Measurements from ENCODE around the gene HPRT1. TPM values are rescaled to one million over a fixed set of nuclear protein-coding genes. Genes with fewer than 3 reads are reported as not detected.

HPRT1 gene
- total RNA-seq, 1 experiment from 2014 or later: 49.1 TPM

GRCh38 chrX:134513091-134513490 lies 53.1 kb downstream of the HPRT1 start:
- intact Hi-C loops (cut with micrococcal nuclease): no loop called here
- BruUV-seq (replicated peaks): no TSS peak
- no peaks in the 10 kb centered on the region for H3K9me3 Mint-ChIP-seq (ENCODE audit: unreplicated experiment)
- no peaks in the 10 kb centered on the region for H3K36me3 Mint-ChIP-seq (ENCODE audit: insufficient read depth, unreplicated experiment)
- ChIA-PET CTCF (interaction anchor here (0.6 to 2.0 kb wide), 2 partner anchors 270 to 931 kb away, joined by 3 to 9 read pairs; no protein-coding TSS in a partner anchor), POLR2A (interaction anchor here (0.9 kb wide), 1 partner anchor 269 kb away, joined by 3 read pairs; no protein-coding TSS in a partner anchor)
- H3K4me3 Mint-ChIP-seq (ENCODE audit: unreplicated experiment): no peak overlapping the region
- no peak for DNase-seq (ENCODE audit: unreplicated experiment)
- H3K4me1 Mint-ChIP-seq (ENCODE audit: insufficient read depth, unreplicated experiment): peaks cover 17% of the 10 kb centered on the region
- TF ChIP-seq CTCF (IDR thresholded peaks at IDR 0.05; ENCODE audit: unreplicated experiment): no peak
- peak overlapping the region; percentile 84 for H3K27ac Mint-ChIP-seq (ENCODE audit: low read depth, unreplicated experiment)
- peaks cover 11% of the 10 kb centered on the region for H3K27me3 Mint-ChIP-seq (ENCODE audit: insufficient read depth, unreplicated experiment)

DNA sequence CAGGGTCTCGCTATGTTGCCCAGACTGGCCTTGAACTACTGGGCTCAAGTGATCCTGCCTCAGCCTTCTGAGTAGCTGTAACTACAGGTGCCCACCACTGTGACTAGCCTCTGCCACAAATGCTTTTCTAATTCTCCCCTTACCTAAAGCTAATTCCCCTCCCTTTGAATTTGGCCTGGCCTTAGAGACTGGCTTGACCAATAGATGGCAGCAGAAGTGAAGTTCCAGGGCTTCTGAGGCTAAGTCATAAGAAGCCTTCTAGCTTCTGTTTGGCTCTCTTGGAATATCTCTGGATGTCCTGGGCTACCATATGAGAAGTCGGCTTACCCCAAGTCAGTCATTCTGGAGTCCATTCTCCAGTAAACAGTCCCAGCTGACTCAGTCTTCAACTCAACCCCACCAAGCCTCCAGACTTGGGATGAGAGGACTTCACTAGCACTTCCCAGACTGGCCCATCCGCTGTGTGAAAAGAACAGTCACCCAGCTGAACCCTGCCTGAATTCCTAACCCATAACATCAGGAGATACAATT lies 61.0 kb downstream of the HPRT1 start:
- ChIA-PET POLR2A (interaction anchor here (0.9 to 1.1 kb wide), 2 partner anchors 9 to 262 kb away, joined by 5 read pairs; no protein-coding TSS in a partner anchor), CTCF (interaction anchor here (0.5 to 5.6 kb wide), 28 partner anchors 9 to 448 kb away, joined by 3 to 141 read pairs (median 4); no protein-coding TSS in a partner anchor)
- intact Hi-C loops (cut with micrococcal nuclease): loop anchor here (1.0 to 5.0 kb wide), 4 partner anchors 81 to 261 kb away; no protein-coding TSS in a partner anchor
- Mint-ChIP-seq H3K36me3 (ENCODE audit: insufficient read depth, unreplicated experiment) (no peaks in the 10 kb centered on the region), H3K9me3 (ENCODE audit: unreplicated experiment) (no peaks in the 10 kb centered on the region), H3K4me1 (ENCODE audit: insufficient read depth, unreplicated experiment) (no peaks in the 10 kb centered on the region), H3K27me3 (ENCODE audit: insufficient read depth, unreplicated experiment) (peaks cover 16% of the 10 kb centered on the region), H3K27ac (ENCODE audit: low read depth, unreplicated experiment) (peak overlapping the region; percentile 59), H3K4me3 (ENCODE audit: unreplicated experiment) (no peak overlapping the region)
- DNase-seq (ENCODE audit: unreplicated experiment): peak; percentile 74
- TF ChIP-seq CTCF (IDR thresholded peaks at IDR 0.05; ENCODE audit: unreplicated experiment): peak; percentile 79
- no TSS peak for BruUV-seq (replicated peaks)

GRCh38 chrX:134524181-134524580 lies 64.2 kb downstream of the HPRT1 start:
- Mint-ChIP-seq H3K27ac (ENCODE audit: low read depth, unreplicated experiment) (no peak overlapping the region), H3K9me3 (ENCODE audit: unreplicated experiment) (no peaks in the 10 kb centered on the region)
- POLR2A ChIA-PET: no interaction called here

More at GRCh38 chrX:134524181-134524580, 64.2 kb downstream of the HPRT1 start:
- CTCF ChIA-PET: no interaction called here
- intact Hi-C loops (cut with micrococcal nuclease): loop anchor here (5.0 kb wide), 1 partner anchor 78 kb away; no protein-coding TSS in a partner anchor
- Mint-ChIP-seq H3K27me3 (ENCODE audit: insufficient read depth, unreplicated experiment) (peaks cover 16% of the 10 kb centered on the region), H3K36me3 (ENCODE audit: insufficient read depth, unreplicated experiment) (no peaks in the 10 kb centered on the region), H3K4me3 (ENCODE audit: unreplicated experiment) (no peak overlapping the region), H3K4me1 (ENCODE audit: insufficient read depth, unreplicated experiment) (no peaks in the 10 kb centered on the region)
- BruUV-seq (replicated peaks): no TSS peak
- no peak for TF ChIP-seq CTCF (IDR thresholded peaks at IDR 0.05; ENCODE audit: unreplicated experiment)
- no peak for DNase-seq (ENCODE audit: unreplicated experiment)
